Stomach smooth muscle (tissue), 2 donors: Measurements from ENCODE around the gene GHRH.

Experiments used
- H3K27ac ChIP-seq: one replicate; pipeline ENCODE4 v1.7.0; 2013; ENCODE audit warnings: mild to moderate bottlenecking, low read length, inconsistent platforms
- H3K27me3 ChIP-seq, 2 donors: one replicate each; pipeline ENCODE4 v1.7.0; 2013; ENCODE audit warnings: low read length in 2 of 2; ENCODE audit not compliant: insufficient read depth in 2 of 2, control insufficient read depth in 1 of 2
- H3K36me3 ChIP-seq, 2 donors: one replicate each; pipeline ENCODE4 v1.7.0; 2013; ENCODE audit warnings: low read length in 2 of 2; ENCODE audit not compliant: control insufficient read depth in 2 of 2, insufficient read depth in 2 of 2
- H3K4me1 ChIP-seq: one replicate; pipeline ENCODE4 v1.7.0; 2013; ENCODE audit warnings: low read length; ENCODE audit not compliant: control insufficient read depth, insufficient read depth
- H3K4me3 ChIP-seq, 2 donors: one replicate each; pipeline ENCODE4 v1.7.0; 2013; ENCODE audit warnings: low read length in 2 of 2
- H3K9ac ChIP-seq, 2 donors: one replicate each; pipeline ENCODE4 v1.7.0; 2013; ENCODE audit warnings: low read length in 2 of 2, mild to moderate bottlenecking in 1 of 2
- H3K9me3 ChIP-seq, 2 donors: one replicate each; pipeline ENCODE4 v1.7.0; 2013; ENCODE audit warnings: low read length in 2 of 2; ENCODE audit not compliant: control insufficient read depth in 2 of 2
- donor health status: healthy.
- donor health status: Pancreatic carcinoma.

Gene GHRH, protein sequence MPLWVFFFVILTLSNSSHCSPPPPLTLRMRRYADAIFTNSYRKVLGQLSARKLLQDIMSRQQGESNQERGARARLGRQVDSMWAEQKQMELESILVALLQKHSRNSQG

DNA sequence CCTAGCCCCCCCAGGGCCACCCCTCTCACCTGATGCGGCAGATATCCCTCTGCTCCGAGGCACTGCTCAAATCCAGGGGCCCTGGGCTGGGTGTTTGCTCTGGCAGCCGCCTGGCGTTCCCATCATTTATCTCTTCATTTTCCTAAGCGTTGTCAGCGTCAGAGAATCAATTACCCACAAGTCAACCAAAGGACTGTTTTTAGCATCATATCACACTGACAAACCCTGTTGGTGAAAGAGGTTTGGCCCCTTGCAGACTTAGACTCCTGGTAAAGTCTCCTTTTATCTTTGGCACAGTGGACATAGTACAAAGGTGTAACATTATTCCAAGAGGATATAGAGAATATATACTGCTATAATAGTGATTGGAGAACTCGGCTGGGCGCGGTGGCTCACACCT is at the start of gene GHRH:
Gene GHRH (minus strand): TSS at position 101 of the 400 bp plus-strand sequence. CDS start 4,925 bp downstream, outside the sequence.
- no peak within 1 kb of the TSS for H3K27ac ChIP-seq
- no peaks in the 10 kb centered on the region for H3K27me3 ChIP-seq
- H3K36me3 ChIP-seq = no peaks in the 10 kb centered on the region
- no peaks in the 10 kb centered on the region for H3K9me3 ChIP-seq
- H3K4me3 ChIP-seq = no peak within 1 kb of the TSS
- H3K9ac ChIP-seq = no peak within 1 kb of the TSS
- H3K4me1 ChIP-seq = peaks cover 2% of the 10 kb centered on the region

DNA sequence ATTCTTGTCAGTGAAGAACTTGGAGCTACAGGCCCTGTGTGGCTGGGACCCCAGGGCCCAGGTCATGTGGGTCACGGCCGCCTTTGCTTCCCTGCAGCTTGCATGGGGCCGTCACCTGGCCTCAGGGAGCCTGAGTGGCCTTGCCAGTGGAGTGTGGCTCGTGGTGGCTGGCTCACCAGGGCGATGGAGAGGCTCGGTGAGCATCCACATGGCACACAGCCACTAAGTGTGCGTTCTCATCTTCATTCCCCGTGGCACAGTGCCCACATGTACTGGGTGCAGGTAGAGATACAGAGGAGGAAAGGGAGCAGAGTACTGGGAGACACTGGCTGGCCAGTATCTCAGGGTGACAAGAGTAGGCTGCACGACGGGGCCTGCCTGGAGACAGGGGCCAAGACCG is 49.3 kb upstream of the GHRH start:
- Histone ChIP-seq H3K9ac (no peak overlapping the region), H3K27me3 (no peaks in the 10 kb centered on the region), H3K36me3 (peaks cover 9 to 14% of the 10 kb centered on the region in 2 donors), H3K27ac (no peak overlapping the region), H3K9me3 (no peaks in the 10 kb centered on the region), H3K4me1 (peaks cover 59% of the 10 kb centered on the region), H3K4me3 (no peak overlapping the region)

DNA sequence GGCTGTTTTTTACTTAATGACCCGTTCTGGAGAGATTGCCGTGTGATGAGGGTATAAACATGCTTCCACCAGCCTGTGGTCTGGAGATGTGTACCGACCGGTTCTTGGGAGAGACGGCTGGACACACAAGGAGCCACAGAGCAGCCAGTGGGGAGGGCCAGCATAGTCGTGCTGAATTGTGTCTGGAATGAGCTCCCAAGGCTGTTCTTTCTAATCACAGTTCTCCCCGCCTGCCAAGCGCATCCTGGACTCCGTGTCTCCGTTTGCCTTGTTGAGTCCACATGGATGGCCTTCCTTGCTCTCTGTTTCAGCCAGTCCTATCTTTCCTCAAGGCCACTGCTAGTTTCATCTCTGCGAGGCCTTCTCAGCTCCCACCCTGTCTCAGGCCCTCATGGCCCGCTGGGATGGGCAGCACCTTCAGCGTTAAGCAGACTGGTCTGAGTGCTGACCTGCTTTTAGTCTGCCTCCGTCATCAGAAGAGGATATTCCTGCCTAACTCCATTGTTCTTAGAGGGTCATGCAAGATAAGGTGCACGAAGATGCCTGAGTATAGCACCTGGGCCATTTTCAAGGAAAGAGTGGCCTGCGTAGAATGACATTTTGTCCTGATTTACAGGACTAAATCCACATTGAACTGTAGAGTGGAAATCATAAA is 48.4 kb upstream of the GHRH start:
- H3K27ac ChIP-seq = peak overlapping the region; percentile 18
- no peak overlapping the region for H3K9ac ChIP-seq
- peaks cover 9 to 16% of the 10 kb centered on the region in 2 donors for H3K36me3 ChIP-seq
- H3K4me3 ChIP-seq = no peak overlapping the region
- H3K4me1 ChIP-seq = peaks cover 50% of the 10 kb centered on the region
- H3K9me3 ChIP-seq = no peaks in the 10 kb centered on the region
- no peaks in the 10 kb centered on the region for H3K27me3 ChIP-seq

DNA sequence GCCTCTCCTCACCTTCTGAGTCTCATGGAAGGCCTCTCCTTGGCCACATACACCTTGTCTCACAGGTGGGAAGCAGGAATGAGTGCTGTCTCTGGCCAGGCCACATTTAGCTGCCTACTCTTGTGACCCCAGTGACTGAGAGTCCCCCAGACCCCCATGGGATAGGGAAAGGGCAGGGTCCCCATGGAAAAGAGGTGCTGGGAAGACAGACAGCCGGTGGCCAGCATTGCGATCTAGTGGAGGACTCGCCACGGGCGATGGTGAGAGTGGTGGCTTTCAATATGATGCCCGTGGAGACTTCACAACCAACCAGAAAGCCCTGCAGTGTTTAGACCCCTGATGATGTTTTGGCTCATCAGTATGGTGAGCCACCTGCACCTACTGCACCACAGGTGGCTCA is 47.7 kb upstream of the GHRH start:
- Histone ChIP-seq H3K9me3 (no peaks in the 10 kb centered on the region), H3K4me1 (peaks cover 42% of the 10 kb centered on the region), H3K27ac (no peak overlapping the region), H3K4me3 (no peak overlapping the region), H3K36me3 (peaks cover 9 to 16% of the 10 kb centered on the region in 2 donors), H3K27me3 (no peaks in the 10 kb centered on the region), H3K9ac (no peak overlapping the region)

DNA sequence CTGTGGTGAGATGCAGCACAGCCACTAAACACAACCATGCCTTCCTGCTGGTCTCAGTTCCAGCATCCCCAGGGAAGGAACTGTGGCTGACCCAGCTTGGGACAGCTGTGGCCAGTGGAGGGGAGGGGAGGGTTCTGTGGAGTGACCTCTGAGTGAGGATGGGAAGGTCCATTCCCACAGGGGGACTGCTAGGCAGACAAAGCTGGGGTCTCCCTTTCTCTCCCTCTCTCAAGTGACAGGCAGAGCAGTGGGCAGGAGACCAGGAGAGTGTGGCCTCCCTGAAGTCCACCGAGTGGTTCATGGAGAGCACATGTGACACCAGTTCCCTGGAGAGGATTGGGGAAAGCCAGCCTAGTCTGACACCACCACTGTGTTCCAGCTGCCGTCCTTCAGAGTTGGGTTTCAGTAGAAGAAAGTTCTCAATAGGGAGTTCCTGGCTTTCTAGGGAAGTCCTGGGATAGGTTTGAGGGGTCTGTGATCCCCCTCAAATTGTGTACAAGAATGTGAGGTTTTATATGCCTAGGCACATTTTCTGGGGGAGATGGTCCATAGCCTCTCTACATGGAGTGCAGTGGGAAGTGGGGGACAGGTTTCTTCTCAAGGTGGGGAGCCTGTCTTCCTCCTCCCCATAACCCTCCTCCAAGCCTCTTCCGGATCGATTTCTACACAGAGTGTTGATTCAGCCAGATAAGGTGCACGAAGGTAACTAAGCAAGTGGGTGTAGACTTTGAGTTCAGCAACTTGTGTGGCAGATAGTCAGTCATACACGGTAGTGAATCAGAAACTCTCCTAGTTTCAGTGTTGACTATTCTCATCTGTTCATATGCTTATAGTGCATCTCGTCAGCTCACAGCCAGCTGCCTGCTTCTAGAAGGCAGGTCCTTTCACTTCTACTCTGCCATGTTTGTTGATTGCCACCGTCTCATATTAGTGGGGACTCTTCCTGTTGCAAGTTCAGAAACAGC is 46.8 kb upstream of the GHRH start:
- no peak overlapping the region for H3K4me3 ChIP-seq
- no peaks in the 10 kb centered on the region for H3K9me3 ChIP-seq
- H3K36me3 ChIP-seq = peaks cover 13 to 20% of the 10 kb centered on the region in 2 donors
- no peaks in the 10 kb centered on the region for H3K27me3 ChIP-seq
- H3K4me1 ChIP-seq = peaks cover 33% of the 10 kb centered on the region
- no peak overlapping the region for H3K27ac ChIP-seq
- no peak overlapping the region for H3K9ac ChIP-seq

DNA sequence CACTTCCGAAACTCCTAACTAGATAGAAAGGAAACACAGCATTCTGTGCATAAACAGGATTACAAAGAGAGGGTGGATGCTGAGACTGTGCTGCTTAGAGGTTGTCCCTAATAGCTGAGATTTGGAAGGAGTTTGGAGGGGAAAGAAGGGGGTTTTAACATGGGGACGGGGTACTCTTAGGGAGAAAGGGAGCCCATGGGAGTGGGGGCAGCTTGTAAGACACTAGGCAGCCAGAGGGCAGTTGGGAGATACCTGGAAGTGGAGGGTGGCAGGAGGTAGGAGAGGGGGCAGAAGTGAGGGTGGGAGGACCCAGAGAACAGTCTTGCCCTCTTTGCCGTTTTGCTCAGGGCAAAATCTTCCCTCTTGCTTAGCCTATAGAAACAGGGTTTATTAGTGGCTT is 44.2 kb upstream of the GHRH start:
- H3K36me3 ChIP-seq = peaks cover 27 to 29% of the 10 kb centered on the region in 2 donors
- H3K9me3 ChIP-seq = no peaks in the 10 kb centered on the region
- no peak overlapping the region for H3K27ac ChIP-seq

DNA sequence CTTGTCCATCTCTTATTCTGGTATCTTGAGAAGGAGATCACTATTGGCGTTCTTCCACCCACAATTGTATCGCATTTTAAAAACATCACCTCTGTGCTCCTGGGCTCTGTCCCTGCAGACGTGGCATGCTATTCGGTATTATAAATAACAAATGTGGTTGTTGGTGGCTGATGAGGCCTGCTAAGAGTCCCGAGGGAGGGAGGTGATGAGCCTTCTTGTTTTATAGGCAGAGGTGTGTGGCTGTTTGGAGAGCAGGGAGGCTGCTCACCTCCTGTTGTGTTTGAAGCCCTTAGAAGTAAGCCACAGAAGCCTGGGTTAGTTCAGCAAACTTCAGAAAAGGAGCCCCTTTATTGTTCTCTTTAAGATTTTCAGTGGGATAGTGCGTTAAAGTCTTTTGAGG is 43.5 kb upstream of the GHRH start:
- Histone ChIP-seq H3K27ac (no peak overlapping the region), H3K36me3 (peaks cover 26 to 27% of the 10 kb centered on the region in 2 donors), H3K27me3 (no peaks in the 10 kb centered on the region), H3K9ac (no peak overlapping the region), H3K4me3 (no peak overlapping the region), H3K4me1 (peaks cover 13% of the 10 kb centered on the region), H3K9me3 (no peaks in the 10 kb centered on the region)

More for the DNA sequence above, 44.2 kb upstream of the GHRH start:
- H3K4me1 ChIP-seq = peaks cover 19% of the 10 kb centered on the region
- H3K27me3 ChIP-seq = no peaks in the 10 kb centered on the region
- H3K4me3 ChIP-seq = no peak overlapping the region
- H3K9ac ChIP-seq = no peak overlapping the region

DNA sequence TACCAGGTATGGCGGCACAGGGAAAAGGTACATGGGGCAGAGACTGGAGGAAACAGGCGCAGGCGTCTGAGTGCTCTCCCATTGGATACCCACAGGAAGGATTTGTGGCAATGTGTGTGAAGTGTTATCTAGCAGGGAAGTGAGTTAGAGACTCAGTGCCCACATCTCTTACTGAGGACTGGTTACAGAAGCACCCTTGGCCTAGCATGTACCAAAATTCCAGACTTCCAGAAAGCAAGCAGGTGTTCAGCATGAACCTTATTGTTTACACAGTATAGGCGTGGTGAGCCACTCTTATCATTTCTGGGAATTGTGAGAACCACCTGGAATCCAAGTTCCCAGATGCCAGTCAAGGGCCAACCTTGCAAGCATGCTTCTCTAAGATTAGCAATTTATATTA is 42.0 kb upstream of the GHRH start:
- H3K9me3 ChIP-seq = no peaks in the 10 kb centered on the region
- H3K27ac ChIP-seq = no peak overlapping the region
- no peak overlapping the region for H3K4me3 ChIP-seq
- no peak overlapping the region for H3K9ac ChIP-seq
- H3K36me3 ChIP-seq = peaks cover 23 to 27% of the 10 kb centered on the region in 2 donors
- H3K27me3 ChIP-seq = no peaks in the 10 kb centered on the region
- H3K4me1 ChIP-seq = peaks cover 21% of the 10 kb centered on the region

DNA sequence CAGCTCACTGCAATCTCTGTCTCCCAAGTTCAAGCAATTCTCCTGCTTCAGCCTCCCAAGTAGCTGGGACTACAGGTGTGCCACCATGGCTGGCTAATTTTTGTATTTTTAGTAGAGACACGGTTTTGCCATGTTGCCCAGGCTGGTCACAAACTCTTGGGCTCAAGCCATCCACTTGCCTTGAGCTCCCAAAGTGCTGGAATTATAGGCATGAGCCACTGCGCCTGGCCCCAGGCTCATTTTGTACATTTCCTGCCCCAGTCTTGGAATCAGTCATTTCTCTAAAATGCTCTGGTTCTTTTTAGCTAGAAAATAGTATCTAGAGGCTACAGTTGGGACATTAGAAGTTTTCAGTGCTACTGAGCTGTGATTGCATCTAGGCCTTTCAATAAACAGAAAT is 41.4 kb upstream of the GHRH start:
- H3K27me3 ChIP-seq = no peaks in the 10 kb centered on the region
- no peaks in the 10 kb centered on the region for H3K9me3 ChIP-seq
- H3K4me1 ChIP-seq = peaks cover 18% of the 10 kb centered on the region
- no peak overlapping the region for H3K9ac ChIP-seq
- H3K36me3 ChIP-seq = peaks cover 21 to 25% of the 10 kb centered on the region in 2 donors
- H3K4me3 ChIP-seq = no peak overlapping the region
- H3K27ac ChIP-seq = no peak overlapping the region

DNA sequence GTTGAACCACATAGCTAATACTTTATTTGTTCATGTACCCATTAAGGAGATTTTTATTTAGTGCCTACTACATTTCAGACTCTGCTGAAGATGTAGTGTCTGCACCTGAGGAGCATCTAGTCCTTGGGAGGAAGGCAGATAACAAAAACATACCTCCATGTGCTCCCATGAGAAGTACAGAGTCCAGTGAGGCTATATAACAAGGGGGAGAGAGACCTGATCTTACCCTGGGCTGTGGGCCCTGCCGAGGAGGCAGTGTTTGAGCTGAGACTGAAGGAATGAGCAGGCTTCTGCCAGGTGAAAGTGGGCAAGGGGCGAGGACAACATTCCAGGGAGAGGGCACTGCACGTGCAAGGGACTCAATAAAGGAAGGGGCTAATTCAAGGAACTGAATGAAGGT is 39.9 kb upstream of the GHRH start:
- no peak overlapping the region for H3K4me3 ChIP-seq
- no peak overlapping the region for H3K27ac ChIP-seq
- no peaks in the 10 kb centered on the region for H3K27me3 ChIP-seq
- H3K4me1 ChIP-seq = peaks cover 24% of the 10 kb centered on the region
- no peaks in the 10 kb centered on the region for H3K9me3 ChIP-seq
- H3K9ac ChIP-seq = no peak overlapping the region
- H3K36me3 ChIP-seq = peaks cover 18 to 25% of the 10 kb centered on the region in 2 donors
